G401 (cell line): ENCODE measurements around the gene CCSER1. TPM values are rescaled to one million over a fixed set of nuclear protein-coding genes. Genes with fewer than 3 reads are reported as not detected.

ENCODE experiments used
- DNase-seq: peaks from one replicate; pipeline ENCODE4 v3.0.0-alpha.2; 2015; ENCODE audit warnings: low spot score
- in situ Hi-C: cut with HindIII; loops from 2 replicates; pipeline ENCODE4 v1.10.0; 2016; ENCODE audit warnings: low sequenced_read_pairs, mixed read lengths
- total RNA-seq: library from RNA; depleted of rRNA; stranded (reverse); fragments of >200 nt; shearing (Covaris generic); gene quantifications from 2 replicates; pipeline ENCODE4 v1.2.3, GENCODE V29; 2014

CCSER1 gene
- total RNA-seq, 1 experiment from 2014 or later: 16.9 TPM

DNA sequence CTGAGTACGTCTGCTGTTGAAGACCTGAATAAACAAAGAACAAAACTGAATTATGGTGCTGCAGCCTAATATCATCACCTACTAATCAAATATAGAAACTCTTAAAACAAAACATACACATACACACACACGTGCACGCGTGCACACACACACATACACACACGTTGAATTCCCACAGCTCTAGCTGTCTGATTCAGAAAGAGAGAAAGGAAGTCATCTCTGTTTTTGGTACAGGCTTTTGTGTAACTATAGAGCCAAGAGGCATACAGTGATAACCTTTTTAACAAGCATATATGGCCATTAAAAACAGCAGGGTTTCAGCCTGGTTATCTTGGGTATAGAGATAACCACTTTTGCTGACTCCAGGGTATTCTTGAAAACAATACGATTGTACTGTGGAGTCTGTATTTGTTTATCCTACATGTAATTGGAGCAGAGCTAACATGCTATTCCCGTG, 823.2 kb downstream of the CCSER1 start:
- DNase-seq: no peak
- in situ Hi-C loops: no loop called here

DNA sequence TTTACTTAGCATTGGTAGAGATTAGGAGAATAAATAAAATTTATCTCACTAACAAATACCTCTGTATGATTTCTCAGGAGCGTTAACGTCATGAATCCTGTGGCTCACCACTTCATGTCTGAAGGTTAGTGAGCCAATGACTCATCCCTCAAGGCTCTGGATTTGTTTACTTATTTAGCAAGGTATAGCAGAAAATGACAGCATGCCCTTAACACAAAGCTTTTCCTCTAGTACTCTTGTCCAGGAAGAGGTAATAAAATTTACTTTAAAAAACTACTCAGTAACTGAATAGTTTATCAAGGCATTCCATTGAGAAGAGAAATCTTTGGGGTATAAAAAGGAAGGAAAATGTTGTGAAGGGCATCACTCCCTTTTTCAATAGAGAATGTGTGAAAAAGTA, 823.8 kb downstream of the CCSER1 start:
- DNase-seq: no peak
- in situ Hi-C loops: no loop called here

DNA sequence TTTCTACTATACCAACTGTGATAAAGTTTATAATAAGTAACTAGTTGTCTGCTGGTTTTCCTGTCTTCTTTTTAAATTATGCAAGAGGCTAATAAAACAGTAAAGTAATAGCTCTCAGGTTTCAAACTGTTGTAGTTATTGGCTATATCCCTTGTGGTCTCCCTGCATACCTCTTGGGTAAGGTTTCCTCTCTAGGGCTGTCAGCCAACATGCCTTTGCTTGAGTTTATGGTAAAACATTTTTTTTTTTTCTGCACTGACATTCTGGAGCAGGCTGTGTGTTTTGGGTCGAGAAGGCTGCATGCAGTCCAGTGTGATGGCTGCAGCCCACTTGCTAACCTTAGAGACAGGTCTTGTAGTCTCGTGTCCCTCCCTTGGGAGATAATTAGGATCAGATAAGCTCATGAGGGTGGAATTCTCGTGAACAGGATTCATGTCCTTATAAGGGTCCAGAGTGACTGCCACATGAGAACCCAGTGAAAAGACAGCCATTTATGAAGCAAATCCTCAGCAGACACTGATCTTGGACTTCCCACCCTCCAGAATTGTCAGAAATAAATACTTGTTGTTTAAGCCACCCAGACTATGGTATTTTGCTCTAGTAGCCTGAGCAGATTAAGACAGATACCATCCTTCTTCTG, 831.2 kb downstream of the CCSER1 start:
- DNase-seq: no peak
- in situ Hi-C loops: no loop called here

DNA sequence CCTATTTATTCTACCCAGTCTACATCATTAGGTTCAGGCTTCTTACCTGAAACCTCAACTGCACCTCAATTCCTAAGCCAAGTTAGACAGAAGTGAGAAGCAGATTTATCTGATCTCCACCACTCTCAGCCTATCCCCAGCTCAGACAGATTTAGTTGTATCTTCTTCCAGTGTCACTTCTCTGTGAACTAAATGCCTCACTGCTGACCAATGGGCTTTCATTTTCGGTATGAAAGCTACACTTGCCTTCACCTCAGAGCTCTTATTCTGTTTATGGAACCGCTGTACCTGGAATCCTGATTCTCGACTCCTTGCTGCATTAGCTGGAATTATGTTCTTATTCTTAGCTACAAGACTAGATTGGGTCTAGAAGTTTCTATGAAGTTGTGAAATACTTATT, 833.2 kb downstream of the CCSER1 start:
- in situ Hi-C loops: no loop called here
- DNase-seq: no peak

DNA sequence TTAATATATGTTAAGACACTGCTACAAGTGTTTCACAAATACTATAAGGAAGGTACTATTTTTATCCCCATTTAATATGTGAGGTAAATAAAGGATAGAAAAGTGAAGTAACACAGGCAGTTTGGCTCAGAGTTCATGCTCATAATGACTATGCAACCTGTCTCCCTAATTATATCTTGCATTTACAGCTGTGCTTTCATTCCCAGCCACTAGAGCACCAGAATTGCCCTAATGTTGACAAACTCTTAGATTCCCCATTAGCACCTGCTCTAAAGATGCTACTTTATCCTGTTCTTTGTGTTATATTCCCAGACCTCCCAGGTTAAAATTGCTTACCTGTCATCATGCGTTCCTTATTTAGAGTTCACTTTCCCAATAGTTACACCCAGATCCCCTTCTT, 833.6 kb downstream of the CCSER1 start:
- in situ Hi-C loops: no loop called here
- DNase-seq: no peak

DNA sequence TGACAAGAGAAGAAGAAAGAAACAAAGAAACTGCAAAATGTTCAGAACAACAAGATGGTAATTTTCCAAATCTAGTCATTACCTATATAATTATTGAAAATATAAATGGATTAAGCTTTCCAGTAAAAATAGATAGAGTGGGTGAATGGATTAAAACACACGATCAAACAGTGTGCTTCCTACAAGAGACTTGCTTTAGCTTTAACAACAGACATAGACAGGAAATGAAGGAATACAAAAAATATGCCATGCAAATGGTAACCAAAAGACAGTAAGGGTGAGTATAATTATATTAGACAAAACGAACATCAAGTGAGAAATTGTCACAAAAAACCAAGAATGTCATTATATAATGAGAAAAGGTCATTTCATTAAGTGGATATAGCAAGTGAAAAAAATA, 842.8 kb downstream of the CCSER1 start:
- in situ Hi-C loops: no loop called here
- DNase-seq: no peak

DNA sequence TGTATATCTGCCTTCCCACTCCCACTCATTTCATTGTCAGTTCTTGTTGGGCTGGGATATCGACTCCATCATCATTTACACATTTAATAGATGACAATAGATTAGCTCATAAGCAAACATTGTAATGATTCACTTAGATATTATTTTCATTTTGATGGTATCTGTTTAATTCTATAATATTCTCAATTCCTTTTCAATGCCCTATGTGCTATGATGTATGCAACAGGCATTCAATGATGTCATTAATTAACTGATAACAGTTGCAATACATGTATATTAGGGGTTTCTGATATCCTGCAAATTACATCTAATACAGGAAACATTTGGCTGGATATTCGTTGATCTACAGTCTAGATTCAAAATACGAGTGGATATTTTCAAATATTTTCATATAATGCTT, 850.5 kb downstream of the CCSER1 start:
- no peak for DNase-seq
- in situ Hi-C loops: no loop called here

DNA sequence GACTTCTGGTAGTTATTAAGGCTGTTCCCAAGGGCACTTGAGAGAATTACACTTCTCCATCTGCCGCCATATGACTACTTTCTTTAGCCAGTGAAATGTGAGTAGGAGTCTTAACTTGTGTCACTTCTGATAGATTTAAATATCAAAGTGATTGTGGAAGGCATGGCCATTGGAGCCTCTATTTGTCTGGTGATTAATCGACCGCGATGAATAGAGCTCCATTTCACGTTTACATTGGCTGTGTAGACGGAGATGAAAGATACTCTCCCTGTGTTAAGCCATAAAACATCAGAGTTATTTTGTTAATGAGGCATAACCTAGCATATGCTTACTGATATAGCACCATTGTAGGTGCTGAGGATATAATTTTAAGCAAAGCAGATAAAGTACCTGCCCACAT, 852.4 kb downstream of the CCSER1 start:
- in situ Hi-C loops: no loop called here
- no peak for DNase-seq

DNA sequence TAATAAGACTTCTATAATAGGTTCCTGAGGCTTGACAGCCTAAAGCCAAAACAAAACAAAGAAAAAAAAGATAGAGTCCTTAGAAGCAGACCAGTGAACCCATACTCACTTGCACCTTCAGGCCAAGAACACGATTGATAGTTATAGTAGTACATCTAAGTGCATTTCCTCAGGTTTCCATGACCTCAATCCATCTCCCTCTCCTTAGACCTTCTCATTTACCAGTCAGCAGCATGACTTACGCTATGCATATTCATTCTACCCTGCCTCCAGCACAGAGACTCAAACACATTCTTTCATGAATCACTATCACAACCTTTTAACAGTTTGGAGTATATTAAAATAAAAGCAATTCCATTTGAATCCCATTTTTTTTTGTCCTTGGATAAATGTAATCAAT, 855.6 kb downstream of the CCSER1 start:
- in situ Hi-C loops: no loop called here
- DNase-seq: no peak

DNA sequence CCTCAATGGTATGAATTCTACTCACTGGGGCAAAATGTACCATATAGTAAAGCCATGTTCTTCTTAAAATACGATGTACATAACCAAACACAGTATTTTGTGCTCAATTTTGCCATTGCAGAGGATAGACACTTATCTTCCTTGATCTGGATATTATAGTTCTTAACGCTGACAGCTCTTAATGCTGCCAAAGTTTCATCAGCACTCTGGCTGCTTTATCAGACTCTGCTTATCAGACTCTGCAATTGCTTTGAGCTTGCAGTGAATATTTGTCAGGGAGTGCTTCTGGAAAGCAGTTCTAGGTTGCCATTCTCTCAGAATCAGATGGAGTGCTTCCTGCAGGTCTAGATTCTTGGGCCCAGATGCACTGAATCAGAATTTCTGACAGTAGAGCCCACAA, 863.1 kb downstream of the CCSER1 start:
- in situ Hi-C loops: no loop called here
- DNase-seq: no peak

DNA sequence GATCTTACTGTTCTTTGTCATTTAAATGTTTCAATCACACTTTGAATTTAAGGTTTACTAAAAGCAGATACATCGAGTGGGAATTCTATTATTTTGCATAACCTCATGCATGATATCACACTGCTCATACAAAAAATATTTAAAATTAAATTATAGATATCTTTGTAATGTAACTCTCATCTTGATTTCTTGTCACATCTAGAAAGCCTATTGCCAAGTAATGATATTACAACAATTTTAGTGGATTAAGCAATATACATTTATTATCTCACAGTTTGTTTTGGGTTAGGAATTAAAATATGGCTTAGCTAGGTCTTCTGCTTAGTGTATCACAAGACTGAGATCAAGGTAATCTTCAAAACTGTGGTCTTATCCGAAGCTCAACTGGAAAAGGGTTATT, 865.0 kb downstream of the CCSER1 start:
- no peak for DNase-seq
- in situ Hi-C loops: no loop called here

DNA sequence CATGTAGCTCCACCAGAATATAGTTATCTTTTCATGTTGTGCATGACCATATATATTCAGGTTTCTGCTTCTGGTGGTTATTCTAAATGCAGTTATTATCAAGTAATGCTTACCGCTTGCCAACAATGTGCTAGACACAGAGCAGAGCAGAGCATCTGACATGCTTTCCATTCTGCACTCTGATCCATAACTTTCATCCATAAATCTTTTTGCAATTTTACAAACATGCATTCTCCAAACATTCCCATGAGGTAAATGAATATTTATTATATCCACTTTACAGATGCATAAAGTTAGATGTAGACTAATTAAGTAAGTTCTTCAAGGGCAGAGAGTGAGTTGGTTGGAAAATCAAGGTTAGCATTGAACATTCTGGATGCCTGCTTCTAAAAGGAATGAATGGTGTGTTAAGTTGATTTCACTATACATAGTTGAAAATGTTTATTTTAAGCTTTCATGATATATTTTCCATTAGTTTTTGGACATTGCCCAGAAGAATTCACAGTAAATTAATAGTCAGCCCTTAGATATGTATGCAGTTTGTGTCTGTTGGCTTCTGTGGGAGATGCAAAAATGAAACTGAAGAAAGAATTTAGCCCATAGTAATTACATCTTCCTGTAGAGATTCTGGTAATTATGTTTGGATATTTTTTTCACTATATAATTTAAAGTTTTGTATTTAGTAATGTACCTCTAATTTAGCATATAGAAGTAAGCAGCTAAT, 867.8 kb downstream of the CCSER1 start:
- no peak for DNase-seq
- in situ Hi-C loops: no loop called here

DNA sequence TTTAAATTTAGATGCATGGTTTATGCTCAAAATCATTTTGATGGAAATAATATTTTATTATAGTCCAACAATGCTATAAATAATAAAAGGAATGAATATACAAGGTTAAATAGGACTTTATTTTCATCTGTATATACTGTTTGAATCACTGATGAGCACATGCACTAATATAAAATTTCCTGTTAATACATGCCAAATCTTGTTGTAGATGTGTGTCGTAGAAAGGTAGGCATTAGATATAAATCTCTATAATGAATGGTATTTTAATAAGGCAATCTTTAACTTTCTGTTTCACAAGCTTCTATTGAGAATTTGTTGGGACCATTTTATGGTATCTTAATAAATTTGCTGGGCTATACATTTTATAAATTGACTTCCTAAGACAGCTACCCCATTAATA, 868.8 kb downstream of the CCSER1 start:
- no peak for DNase-seq
- in situ Hi-C loops: no loop called here

DNA sequence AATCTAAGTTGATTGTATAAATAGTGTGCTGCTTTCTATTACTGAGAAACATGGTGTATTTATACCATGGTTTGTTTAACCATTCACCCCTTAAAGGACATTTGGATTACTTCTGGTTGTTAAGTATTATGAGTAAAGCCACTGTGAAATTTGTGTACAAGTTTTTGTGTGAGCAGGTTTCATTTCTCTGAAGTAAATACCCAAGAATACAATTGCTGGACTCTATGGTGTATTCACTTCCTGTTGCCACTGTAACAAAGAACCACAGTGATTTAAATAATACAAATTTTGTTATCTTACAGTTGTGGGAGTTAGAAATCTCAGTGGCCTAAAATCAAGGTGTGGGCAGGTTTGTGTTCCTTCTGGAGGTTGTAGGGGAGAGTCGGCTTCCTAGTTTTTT, 869.6 kb downstream of the CCSER1 start:
- in situ Hi-C loops: no loop called here
- no peak for DNase-seq

DNA sequence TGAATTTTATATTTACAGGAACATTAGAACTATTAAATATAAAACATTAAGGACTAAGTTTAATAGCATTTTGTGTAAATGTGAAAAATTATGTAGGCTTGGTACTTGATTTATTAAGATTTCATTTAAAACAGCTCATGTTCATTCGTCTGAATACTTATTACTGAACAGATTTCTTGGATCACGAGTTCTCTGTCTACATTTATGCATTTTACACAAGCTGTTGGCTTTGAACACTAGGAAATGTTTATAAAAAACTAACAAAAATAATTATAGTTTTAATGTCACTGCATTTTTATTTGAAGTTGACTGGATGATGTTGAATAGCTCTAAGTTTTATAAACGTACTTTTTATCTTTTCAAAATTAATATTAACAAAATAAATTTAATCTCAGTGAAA, 888.7 kb downstream of the CCSER1 start:
- in situ Hi-C loops: no loop called here
- DNase-seq: no peak

DNA sequence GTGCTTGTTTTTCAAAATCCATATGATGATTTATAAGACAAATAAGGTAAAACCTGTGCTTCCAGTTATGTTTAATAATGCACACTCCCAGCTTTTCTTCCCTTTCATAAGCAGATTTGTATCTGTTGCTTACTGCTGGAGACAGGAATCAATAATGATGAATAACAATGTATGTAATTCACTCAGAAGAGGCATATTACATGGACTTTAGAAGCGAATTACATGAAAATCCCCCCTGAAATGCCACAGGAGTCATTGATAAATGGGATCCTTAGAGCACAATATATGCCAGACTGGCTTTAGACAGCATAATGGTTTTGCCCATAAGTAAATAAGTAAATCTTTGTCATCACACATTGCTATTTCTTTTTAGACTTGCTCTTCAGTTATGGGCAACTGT, 892.3 kb downstream of the CCSER1 start:
- in situ Hi-C loops: no loop called here
- no peak for DNase-seq

DNA sequence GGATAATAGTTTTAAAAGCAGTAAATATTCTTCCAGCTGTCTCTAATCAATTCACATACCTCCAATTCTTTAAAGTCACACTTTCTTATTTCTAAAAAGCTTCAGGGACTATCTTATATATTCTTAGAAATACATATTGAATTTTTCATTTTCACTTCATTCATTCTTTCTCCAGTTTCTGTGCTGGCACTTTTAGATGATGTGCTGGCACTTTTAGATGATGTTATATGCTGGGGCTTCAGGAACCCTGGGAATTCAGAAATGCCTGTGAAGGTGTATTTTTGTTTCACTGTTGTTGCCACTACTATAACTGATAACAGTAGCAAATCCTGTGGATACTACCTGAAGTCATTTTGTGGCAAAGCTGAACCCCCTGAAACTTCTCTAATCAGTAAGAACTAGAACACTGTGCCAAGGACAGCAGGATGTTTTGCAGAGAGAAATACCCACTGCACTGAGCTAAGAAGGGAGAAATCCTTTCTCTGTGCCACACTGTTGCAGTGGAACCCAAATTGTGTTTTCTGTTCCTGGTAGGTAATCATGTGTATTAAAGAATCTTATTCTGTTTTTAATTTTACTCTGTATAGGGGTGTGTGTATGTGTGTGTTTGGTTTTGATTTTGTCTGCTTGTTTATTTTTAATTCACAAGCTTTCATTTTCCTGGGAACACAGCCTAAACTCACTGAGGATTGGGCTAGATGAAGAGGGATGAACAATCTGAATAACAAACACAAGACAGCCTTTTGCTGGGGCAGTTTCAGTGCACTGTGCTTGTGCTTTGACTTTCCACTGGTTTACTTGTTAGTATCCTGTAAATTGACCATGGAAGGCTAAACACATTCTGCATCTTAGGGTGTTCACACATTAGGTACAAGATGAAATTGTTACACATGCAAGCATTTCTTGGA, 898.3 kb downstream of the CCSER1 start:
- no peak for DNase-seq
- in situ Hi-C loops: no loop called here

DNA sequence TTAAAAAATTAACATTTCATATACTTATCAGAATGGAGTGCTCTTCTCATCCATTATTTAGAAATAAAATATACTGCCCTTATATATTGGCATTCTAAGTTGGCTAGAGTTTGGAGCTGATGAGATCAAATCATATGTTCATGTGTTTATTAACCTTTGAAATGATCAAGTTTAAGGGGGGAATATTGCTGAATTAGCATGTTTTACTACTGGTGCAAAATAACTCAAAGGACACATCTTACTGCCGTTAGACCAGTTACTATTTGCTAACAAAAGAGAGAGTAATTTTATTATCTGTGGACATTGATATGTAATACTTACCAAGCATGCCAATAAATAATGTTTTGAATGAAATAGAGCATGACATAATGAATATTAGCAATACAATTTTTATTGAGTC, 901.0 kb downstream of the CCSER1 start:
- DNase-seq: no peak
- in situ Hi-C loops: no loop called here

DNA sequence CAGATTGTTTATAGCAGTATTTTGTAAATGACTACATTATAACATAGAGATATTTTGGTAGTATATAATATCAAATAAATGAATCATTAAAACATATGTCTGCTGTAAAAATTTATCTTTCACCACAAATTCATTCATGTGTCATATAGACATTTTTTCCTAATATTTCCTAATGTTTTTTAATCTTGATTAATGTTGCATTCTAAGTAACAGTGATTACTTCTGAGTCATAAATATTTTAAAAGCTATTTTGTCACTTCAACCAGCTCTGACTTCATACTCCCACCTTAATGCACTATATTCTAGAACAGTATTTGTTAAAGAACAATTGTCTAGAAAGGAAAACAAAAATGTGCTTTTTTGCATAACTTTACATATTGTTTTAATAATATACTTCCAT, 904.6 kb downstream of the CCSER1 start:
- DNase-seq: no peak
- in situ Hi-C loops: no loop called here

DNA sequence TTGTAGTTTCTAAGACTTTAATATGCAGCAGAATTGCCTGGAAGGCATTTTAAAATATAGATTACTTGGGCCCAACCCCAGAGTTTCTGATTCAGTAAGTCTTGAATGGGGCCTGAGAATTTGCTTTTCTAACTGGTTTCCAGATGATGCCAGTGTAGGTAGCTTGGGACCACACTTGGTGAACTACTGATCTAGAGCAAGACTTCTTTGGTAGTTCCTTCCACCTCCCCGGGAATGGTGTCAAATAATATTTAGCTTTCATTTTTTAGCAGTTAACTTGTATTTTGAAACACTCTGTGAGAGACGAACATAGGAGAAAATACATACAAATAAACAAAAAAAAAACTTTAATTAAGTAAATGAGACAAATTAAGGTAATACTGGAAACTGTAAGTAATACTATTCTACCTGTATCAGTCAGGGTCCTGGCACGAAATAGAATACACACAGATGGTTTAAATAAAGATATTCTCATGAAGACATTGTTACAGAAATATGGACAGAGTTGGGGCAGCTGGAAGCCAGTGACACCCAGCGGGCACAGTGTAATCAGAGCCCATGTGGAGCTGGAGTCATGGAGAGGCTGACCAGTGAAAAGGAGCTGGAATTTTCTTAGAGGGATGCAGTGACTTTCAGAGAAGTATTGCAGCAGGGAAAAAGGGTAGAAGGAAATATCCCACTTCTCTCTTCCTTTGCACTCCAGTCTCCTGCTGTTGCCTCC, 905.7 kb downstream of the CCSER1 start:
- in situ Hi-C loops: no loop called here
- no peak for DNase-seq
